Parathyroid adenoma (tissue), 2 donors: ENCODE measurements around the gene UBR2.
"Not testable (repeated sequence)": the region's sequence is repeated elsewhere in the genome, so short reads cannot be mapped to it uniquely, and the experiment has no call there.

Experiments used
- H2AFZ ChIP-seq: fragments of 300-600 bp; sonication (generic); one replicate; pipeline ENCODE4 v1.7.0; 2017; ENCODE audit warnings: antibody characterized with exemption, mild to moderate bottlenecking
- H3K27ac ChIP-seq: fragments of 300-600 bp; sonication (generic); one replicate; pipeline ENCODE4 v1.7.0; 2017
- H3K27me3 ChIP-seq: fragments of 300-600 bp; sonication (generic); one replicate; pipeline ENCODE4 v1.7.0; 2017; ENCODE audit warnings: low read length; ENCODE audit not compliant: control insufficient read depth, insufficient read depth
- H3K36me3 ChIP-seq: fragments of 300-600 bp; sonication (generic); one replicate; pipeline ENCODE4 v1.7.0; 2017; ENCODE audit warnings: low read length; ENCODE audit not compliant: control insufficient read depth, insufficient read depth
- H3K4me1 ChIP-seq: fragments of 300-600 bp; sonication (generic); one replicate; pipeline ENCODE4 v1.7.0; 2017; ENCODE audit warnings: control low read depth
- H3K4me2 ChIP-seq: fragments of 300-600 bp; sonication (generic); one replicate; pipeline ENCODE4 v1.7.0; 2017; ENCODE audit warnings: low read length
- H3K4me3 ChIP-seq: fragments of 300-600 bp; sonication (generic); one replicate; pipeline ENCODE4 v1.7.0; 2017; ENCODE audit warnings: low read depth, low read length
- H3K79me2 ChIP-seq: fragments of 300-600 bp; sonication (generic); one replicate; pipeline ENCODE4 v1.7.0; 2017; ENCODE audit warnings: control low read depth
- H3K9ac ChIP-seq: fragments of 300-600 bp; sonication (generic); one replicate; pipeline ENCODE4 v1.7.0; 2017; ENCODE audit warnings: mild to moderate bottlenecking
- H3K9me3 ChIP-seq: fragments of 300-600 bp; sonication (generic); one replicate; pipeline ENCODE4 v1.7.0; 2017; ENCODE audit warnings: low read length; ENCODE audit not compliant: control insufficient read depth
- CTCF ChIP-seq: fragments of 300-600 bp; sonication (generic); IDR thresholded peaks from one replicate; pipeline ENCODE4 v1.7.0; 2017; ENCODE audit warnings: antibody characterized with exemption, mild to moderate bottlenecking
- donor health status: primary hyperparathyroidism.

Gene UBR2

GRCh38 chr6:42659806-42660205, 96.0 kb downstream of the UBR2 start:
- H3K4me1 ChIP-seq, result no peaks in the 10 kb centered on the region
- TF ChIP-seq CTCF, result no peak

GRCh38 chr6:42661540-42662153, 97.8 kb downstream of the UBR2 start:
- no peak overlapping the region for H3K4me2 ChIP-seq
- H3K4me1 ChIP-seq, result no peaks in the 10 kb centered on the region
- TF ChIP-seq CTCF, result peak; percentile 90
- no peaks in the 10 kb centered on the region for H3K9me3 ChIP-seq
- H3K27me3 ChIP-seq, result no peaks in the 10 kb centered on the region
- no peak overlapping the region for H2AFZ ChIP-seq
- no peak overlapping the region for H3K4me3 ChIP-seq
- H3K9ac ChIP-seq, result no peak overlapping the region
- no peak overlapping the region for H3K27ac ChIP-seq
- no peaks in the 10 kb centered on the region for H3K36me3 ChIP-seq
- no peaks in the 10 kb centered on the region for H3K79me2 ChIP-seq

More at GRCh38 chr6:42659806-42660205, 96.0 kb downstream of the UBR2 start:
- Histone ChIP-seq H3K79me2 (no peaks in the 10 kb centered on the region), H3K27ac (no peak overlapping the region), H3K9ac (no peak overlapping the region), H3K4me3 (no peak overlapping the region), H3K4me2 (no peak overlapping the region), H2AFZ (no peak overlapping the region), H3K36me3 (no peaks in the 10 kb centered on the region), H3K9me3 (no peaks in the 10 kb centered on the region), H3K27me3 (no peaks in the 10 kb centered on the region)

- no peaks in the 10 kb centered on the region for H3K36me3 ChIP-seq
- H3K9ac ChIP-seq, result no peak overlapping the region
- H3K27ac ChIP-seq, result no peak overlapping the region
- H3K4me2 ChIP-seq, result no peak overlapping the region
- H3K4me1 ChIP-seq, result no peaks in the 10 kb centered on the region
- H2AFZ ChIP-seq, result no peak overlapping the region
- no peak overlapping the region for H3K4me3 ChIP-seq
- no peaks in the 10 kb centered on the region for H3K27me3 ChIP-seq
- TF ChIP-seq CTCF, result no peak
- H3K79me2 ChIP-seq, result no peaks in the 10 kb centered on the region
- no peaks in the 10 kb centered on the region for H3K9me3 ChIP-seq
Measured at GRCh38 chr6:42664718-42665117, 100.9 kb downstream of the UBR2 start.

- not testable (repeated sequence) for H3K9me3 ChIP-seq, H3K27me3 ChIP-seq, H3K79me2 ChIP-seq, H3K4me2 ChIP-seq, H3K4me1 ChIP-seq, H3K27ac ChIP-seq, H2AFZ ChIP-seq, H3K36me3 ChIP-seq, H3K4me3 ChIP-seq, H3K9ac ChIP-seq
Measured at GRCh38 chr6:42674368-42674767, 110.5 kb downstream of the UBR2 start.

- H3K27ac ChIP-seq, result no peak overlapping the region
- TF ChIP-seq CTCF, result no peak
- H3K4me1 ChIP-seq, result no peaks in the 10 kb centered on the region
- H2AFZ ChIP-seq, result no peak overlapping the region
- H3K9ac ChIP-seq, result no peak overlapping the region
- no peak overlapping the region for H3K4me2 ChIP-seq
- H3K36me3 ChIP-seq, result no peaks in the 10 kb centered on the region
- no peaks in the 10 kb centered on the region for H3K9me3 ChIP-seq
- no peaks in the 10 kb centered on the region for H3K27me3 ChIP-seq
- no peaks in the 10 kb centered on the region for H3K79me2 ChIP-seq
- H3K4me3 ChIP-seq, result no peak overlapping the region
Measured at GRCh38 chr6:42674780-42675179, 111.0 kb downstream of the UBR2 start.
